ENCODE data around the gene KIAA1755. TPM values are rescaled to one million over a fixed set of nuclear protein-coding genes. Genes with fewer than 3 reads are reported as not detected.

Gene KIAA1755
- polyA plus RNA-seq, 1 of the 3 experiments (the other 2 are of a cell fraction) = 0.54 TPM

GRCh38 chr20:38196592-38196991 is 63.9 kb downstream of the KIAA1755 start:
- Histone ChIP-seq H3K4me2 (no peak overlapping the region), H3K27ac (ENCODE audit: low read depth in 2 of 2, low read length in 1 of 2) (no peak overlapping the region), H3K79me2 (ENCODE audit: insufficient read depth) (no peaks in the 10 kb centered on the region), H3K9ac (no peak overlapping the region), H4K20me1 (ENCODE audit: insufficient read depth) (no peaks in the 10 kb centered on the region), H3K27me3 (ENCODE audit: insufficient read depth) (no peaks in the 10 kb centered on the region), H3K9me3 (no peaks in the 10 kb centered on the region), H3F3A (replicated peaks; ENCODE audit: insufficient read depth) (peaks cover 6% of the 10 kb centered on the region), H2AFZ (ENCODE audit: low read depth) (no peak overlapping the region), H3K36me3 (replicated peaks in 1 of 2; ENCODE audit: control insufficient read depth in 1 of 2, insufficient read depth in 2 of 2, low read length in 1 of 2) (no peaks in the 10 kb centered on the region), H3K9me2 (no peaks in the 10 kb centered on the region), H3K4me3 (ENCODE audit: low read depth in 2 of 2, low read length in 1 of 2) (no peak overlapping the region), H3K4me1 (ENCODE audit: control insufficient read depth in 1 of 2, insufficient read depth in 2 of 2, low read depth in 1 of 2, low read length in 1 of 2) (peaks cover 0 to 6% of the 10 kb centered on the region in 2 experiments; a peak in 1 of 4 replicates)
- CTCF ChIA-PET = interaction anchor here (0.7 to 16.4 kb wide), 7 partner anchors 11 to 212 kb away, joined by 3 to 148 read pairs (median 3); partner anchors contain the start of gene TGM2
- POLR2A ChIA-PET = no interaction called here
- TF ChIP-seq USF1 (IDR thresholded peaks at IDR 0.05; ENCODE audit: borderline replicate concordance, low read depth) (no peak), ELF1 (IDR thresholded peaks at IDR 0.05) (no peak), SMC3 (IDR thresholded peaks at IDR 0.05; ENCODE audit: low read depth, low read length) (no peak), NRF1 (IDR thresholded peaks at IDR 0.05; ENCODE audit: low read depth, low read length) (no peak), SIN3A (IDR thresholded peaks at IDR 0.05; ENCODE audit: borderline replicate concordance, low read depth, low read length) (no peak), TAF1 (IDR thresholded peaks at IDR 0.05; ENCODE audit: borderline replicate concordance, low read depth, low read length) (no peak), JUND (IDR thresholded peaks at IDR 0.05) (no peak), TEAD4 (IDR thresholded peaks at IDR 0.05; ENCODE audit: borderline replicate concordance, insufficient read depth) (no peak), CTCF (IDR thresholded peaks at IDR 0.05) (no peak), IRF3 (IDR thresholded peaks at IDR 0.05; ENCODE audit: low read depth, low read length) (no peak), TCF12 (IDR thresholded peaks at IDR 0.05) (no peak), GABPA (IDR thresholded peaks at IDR 0.05; ENCODE audit: low read depth) (no peak)
- no peak for DNase-seq
- 100% methylated on average over 3 of the region's 5 CpGs for WGBS (ENCODE audit: low lambda C conversion rate)

GRCh38 chr20:38196076-38196475 is 64.5 kb downstream of the KIAA1755 start:
- TF ChIP-seq MXI1 (IDR thresholded peaks at IDR 0.05; ENCODE audit: low read depth, low read length) (no peak), ELF1 (IDR thresholded peaks at IDR 0.05) (no peak), FOXJ3 (CRISPR knock-in tag; IDR thresholded peaks at IDR 0.05) (no peak), TAF1 (IDR thresholded peaks at IDR 0.05; ENCODE audit: borderline replicate concordance, low read depth, low read length) (no peak), ZBTB33 (IDR thresholded peaks at IDR 0.05; ENCODE audit: borderline replicate concordance, low read depth) (no peak), NRF1 (IDR thresholded peaks at IDR 0.05; ENCODE audit: low read depth, low read length) (no peak)
- POLR2A ChIA-PET = no interaction called here
- DNase-seq = no peak
- no peaks in the 10 kb centered on the region for H4K20me1 ChIP-seq (ENCODE audit: insufficient read depth)
- CTCF ChIA-PET = interaction anchor here (0.7 to 16.4 kb wide), 7 partner anchors 12 to 212 kb away, joined by 3 to 148 read pairs (median 3); partner anchors contain the start of gene TGM2
- H3K36me3 ChIP-seq (replicated peaks in 1 of 2; ENCODE audit: control insufficient read depth in 1 of 2, insufficient read depth in 2 of 2, low read length in 1 of 2) = no peaks in the 10 kb centered on the region
- H3K9me2 ChIP-seq = no peaks in the 10 kb centered on the region
- no peak overlapping the region for H3K4me3 ChIP-seq (ENCODE audit: low read depth in 2 of 2, low read length in 1 of 2)
- H3K9ac ChIP-seq = no peak overlapping the region
- no peaks in the 10 kb centered on the region for H3K9me3 ChIP-seq
- peaks cover 0 to 8% of the 10 kb centered on the region in 2 experiments; a peak in 2 of 4 replicates for H3K4me1 ChIP-seq (ENCODE audit: control insufficient read depth in 1 of 2, insufficient read depth in 2 of 2, low read depth in 1 of 2, low read length in 1 of 2)
- H3K4me2 ChIP-seq = no peak overlapping the region
- 90% methylated on average over 4 of the region's 4 CpGs for WGBS (ENCODE audit: low lambda C conversion rate)
- H3K79me2 ChIP-seq (ENCODE audit: insufficient read depth) = no peaks in the 10 kb centered on the region
- H3K27me3 ChIP-seq (ENCODE audit: insufficient read depth) = no peaks in the 10 kb centered on the region
- H3F3A ChIP-seq (replicated peaks; ENCODE audit: insufficient read depth) = peaks cover 6% of the 10 kb centered on the region
- no peak overlapping the region for H3K27ac ChIP-seq (ENCODE audit: low read depth in 2 of 2, low read length in 1 of 2)
- H2AFZ ChIP-seq (ENCODE audit: low read depth) = no peak overlapping the region

All from SK-N-SH (cell line).